Endothelial cell of hepatic sinusoid (primary cell): Measurements from ENCODE around the gene MAP3K14.
"Not testable (repeated sequence)": the region's sequence is repeated elsewhere in the genome, so short reads cannot be mapped to it uniquely, and the experiment has no call there.

Experiments used
- in situ Hi-C: cut with HindIII; loops from 2 replicates; pipeline ENCODE4 v1.10.0; 2017; ENCODE audit warnings: low sequenced_read_pairs

Gene MAP3K14

GRCh38 chr17:45316434-45317110 lies at the start of gene MAP3K14:
TSS of gene MAP3K14 (minus strand) at chr17:45317020. CDS start at chr17:45290745, 26,275 bp downstream.
- in situ Hi-C loops, result loop anchor here (25.0 kb wide), 1 partner anchor 321 kb away; no protein-coding TSS in a partner anchor

- in situ Hi-C loops, result loop anchor here (5.0 kb wide), 2 partner anchors 44 to 99 kb away; no protein-coding TSS in a partner anchor
These were observed 49.2 kb upstream of the MAP3K14 start for GRCh38 chr17:45366049-45366448.

GRCh38 chr17:45364531-45365390 lies 47.9 kb upstream of the MAP3K14 start:
- in situ Hi-C loops, result loop anchor here (5.0 kb wide), 2 partner anchors 42 to 97 kb away; no protein-coding TSS in a partner anchor

GRCh38 chr17:45363498-45363897 lies 46.7 kb upstream of the MAP3K14 start:
- in situ Hi-C loops, result no loop called here

GRCh38 chr17:45361976-45362375 lies 45.2 kb upstream of the MAP3K14 start:
- in situ Hi-C loops, result no loop called here

GRCh38 chr17:45361451-45361850 lies 44.6 kb upstream of the MAP3K14 start:
- in situ Hi-C loops, result no loop called here

- in situ Hi-C loops, result no loop called here
These were observed 40.7 kb upstream of the MAP3K14 start for GRCh38 chr17:45357364-45357997.

- in situ Hi-C loops, result no loop called here
These were observed 38.3 kb upstream of the MAP3K14 start for GRCh38 chr17:45355087-45355486.

- in situ Hi-C loops, result no loop called here
These were observed 36.2 kb upstream of the MAP3K14 start for GRCh38 chr17:45353043-45353442.

GRCh38 chr17:45351831-45352230 lies 35.0 kb upstream of the MAP3K14 start:
- in situ Hi-C loops, result no loop called here

GRCh38 chr17:45347444-45347843 lies 30.6 kb upstream of the MAP3K14 start:
- in situ Hi-C loops, result no loop called here

GRCh38 chr17:45346216-45347015 lies 29.6 kb upstream of the MAP3K14 start:
- in situ Hi-C loops, result no loop called here

- in situ Hi-C loops, result no loop called here
These were observed 28.9 kb upstream of the MAP3K14 start for GRCh38 chr17:45345554-45346215.

GRCh38 chr17:45345246-45345553 lies 28.4 kb upstream of the MAP3K14 start:
- in situ Hi-C loops, result no loop called here

- in situ Hi-C loops, result not testable (repeated sequence)
These were observed 27.3 kb upstream of the MAP3K14 start for GRCh38 chr17:45343967-45344664.

GRCh38 chr17:45342871-45343526 lies 26.2 kb upstream of the MAP3K14 start:
- in situ Hi-C loops, result no loop called here

GRCh38 chr17:45342306-45342705 lies 25.5 kb upstream of the MAP3K14 start:
- in situ Hi-C loops, result no loop called here

GRCh38 chr17:45341533-45342158 lies 24.8 kb upstream of the MAP3K14 start:
- in situ Hi-C loops, result no loop called here
